Gastroesophageal sphincter (tissue), 3 donors: Measurements from ENCODE around the gene EMC10.

ENCODE experiments used
- POLR2A ChIP-seq, 2 donors: fragments of 450-650 bp; IDR thresholded peaks; one replicate each; pipeline ENCODE4 v1.6.1; 2017; ENCODE audit warnings: antibody characterized with exemption in 2 of 2, mild to moderate bottlenecking in 2 of 2, moderate library complexity in 1 of 2
- TF ChIP-seq, protein P1 (sequence below), 4 experiments: fragments of 200-600 bp in 2 of 4; fragments of 450-650 bp in 2 of 4; sonication (generic) in 1 of 4; IDR thresholded peaks; one replicate each; pipeline ENCODE4 v1.5.1; 2017 to 2019; ENCODE audit warnings: antibody characterized with exemption in 4 of 4, mild to moderate bottlenecking in 2 of 4, moderate library complexity in 2 of 4

DNA sequence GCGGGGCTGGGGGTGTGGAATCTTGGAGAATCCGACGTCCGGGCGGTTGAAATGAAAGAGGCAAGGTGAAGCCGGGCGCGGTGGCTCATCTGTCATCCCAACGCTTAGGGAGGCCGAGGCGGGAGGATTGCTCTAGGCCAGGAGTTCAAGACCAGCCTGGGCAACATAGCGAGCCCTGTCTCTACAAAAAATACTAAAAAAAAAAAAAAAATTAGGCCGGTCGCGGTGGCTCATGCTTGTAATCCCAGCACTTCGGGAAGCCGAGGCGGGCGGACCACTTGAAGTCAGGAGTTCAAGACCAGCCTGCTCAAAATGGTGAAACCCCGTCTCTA is 566 bp downstream of the EMC10 start:
- TF ChIP-seq, protein P1, sequence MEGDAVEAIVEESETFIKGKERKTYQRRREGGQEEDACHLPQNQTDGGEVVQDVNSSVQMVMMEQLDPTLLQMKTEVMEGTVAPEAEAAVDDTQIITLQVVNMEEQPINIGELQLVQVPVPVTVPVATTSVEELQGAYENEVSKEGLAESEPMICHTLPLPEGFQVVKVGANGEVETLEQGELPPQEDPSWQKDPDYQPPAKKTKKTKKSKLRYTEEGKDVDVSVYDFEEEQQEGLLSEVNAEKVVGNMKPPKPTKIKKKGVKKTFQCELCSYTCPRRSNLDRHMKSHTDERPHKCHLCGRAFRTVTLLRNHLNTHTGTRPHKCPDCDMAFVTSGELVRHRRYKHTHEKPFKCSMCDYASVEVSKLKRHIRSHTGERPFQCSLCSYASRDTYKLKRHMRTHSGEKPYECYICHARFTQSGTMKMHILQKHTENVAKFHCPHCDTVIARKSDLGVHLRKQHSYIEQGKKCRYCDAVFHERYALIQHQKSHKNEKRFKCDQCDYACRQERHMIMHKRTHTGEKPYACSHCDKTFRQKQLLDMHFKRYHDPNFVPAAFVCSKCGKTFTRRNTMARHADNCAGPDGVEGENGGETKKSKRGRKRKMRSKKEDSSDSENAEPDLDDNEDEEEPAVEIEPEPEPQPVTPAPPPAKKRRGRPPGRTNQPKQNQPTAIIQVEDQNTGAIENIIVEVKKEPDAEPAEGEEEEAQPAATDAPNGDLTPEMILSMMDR (IDR thresholded peaks at IDR 0.05): no peak
- TF ChIP-seq POLR2A (IDR thresholded peaks at IDR 0.05): no peak
